NCI-H2196 treated with DMSO at 0.1 percent for 48 hours (cell line): Measurements from ENCODE around the gene SLCO2A1.

ENCODE experiments used
- DNase-seq: peaks from one replicate; lab custom pipeline; 2025; ENCODE audit not compliant: unreplicated experiment; lab: John Stamatoyannopoulos, UW

SLCO2A1 gene

GRCh38 chr3:134035836-134036235 lies 6.1 kb upstream of the SLCO2A1 start:
- no peak for DNase-seq

- DNase-seq, result no peak
Measured at GRCh38 chr3:134034005-134034785, 4.5 kb upstream of the SLCO2A1 start.

- DNase-seq, result no peak
Measured at GRCh38 chr3:134033315-134033996, 3.7 kb upstream of the SLCO2A1 start.

GRCh38 chr3:134031348-134031915 lies 1.7 kb upstream of the SLCO2A1 start:
- no peak for DNase-seq

- DNase-seq, result no peak
Measured at GRCh38 chr3:134030379-134031347, 938 bp upstream of the SLCO2A1 start.

- no peak for DNase-seq
Measured at GRCh38 chr3:134029256-134029733, 430 bp downstream of the SLCO2A1 start.

GRCh38 chr3:134028486-134029255 lies 1.1 kb downstream of the SLCO2A1 start:
- no peak for DNase-seq

- DNase-seq, result no peak
Measured at GRCh38 chr3:134027631-134028030, 2.1 kb downstream of the SLCO2A1 start.

- DNase-seq, result no peak
Measured at GRCh38 chr3:134020135-134020680, 9.5 kb downstream of the SLCO2A1 start.

GRCh38 chr3:134018850-134019249 lies 10.9 kb downstream of the SLCO2A1 start:
- no peak for DNase-seq

- no peak for DNase-seq
Measured at GRCh38 chr3:134018406-134018805, 11.3 kb downstream of the SLCO2A1 start.

- DNase-seq, result no peak
Measured at GRCh38 chr3:134017490-134017889, 12.2 kb downstream of the SLCO2A1 start.

GRCh38 chr3:134014270-134014669 lies 15.5 kb downstream of the SLCO2A1 start:
- DNase-seq, result no peak

GRCh38 chr3:134013280-134013679 lies 16.4 kb downstream of the SLCO2A1 start:
- no peak for DNase-seq

GRCh38 chr3:134009345-134010000 lies 20.3 kb downstream of the SLCO2A1 start:
- DNase-seq, result no peak

GRCh38 chr3:134008630-134009156 lies 21.0 kb downstream of the SLCO2A1 start:
- no peak for DNase-seq

GRCh38 chr3:134007819-134008218 lies 21.9 kb downstream of the SLCO2A1 start:
- no peak for DNase-seq

GRCh38 chr3:134004841-134005240 lies 24.9 kb downstream of the SLCO2A1 start:
- no peak for DNase-seq

GRCh38 chr3:134003066-134003465 lies 26.7 kb downstream of the SLCO2A1 start:
- DNase-seq, result no peak
